Epidermal melanocyte (primary cell): Measurements from ENCODE around the gene SLC6A7.

Experiments used
- DNase-seq: peaks from one replicate; pipeline ENCODE4 v3.0.0; 2011; ENCODE audit warnings: low spot score; ENCODE audit not compliant: insufficient read length

SLC6A7 gene

DNA sequence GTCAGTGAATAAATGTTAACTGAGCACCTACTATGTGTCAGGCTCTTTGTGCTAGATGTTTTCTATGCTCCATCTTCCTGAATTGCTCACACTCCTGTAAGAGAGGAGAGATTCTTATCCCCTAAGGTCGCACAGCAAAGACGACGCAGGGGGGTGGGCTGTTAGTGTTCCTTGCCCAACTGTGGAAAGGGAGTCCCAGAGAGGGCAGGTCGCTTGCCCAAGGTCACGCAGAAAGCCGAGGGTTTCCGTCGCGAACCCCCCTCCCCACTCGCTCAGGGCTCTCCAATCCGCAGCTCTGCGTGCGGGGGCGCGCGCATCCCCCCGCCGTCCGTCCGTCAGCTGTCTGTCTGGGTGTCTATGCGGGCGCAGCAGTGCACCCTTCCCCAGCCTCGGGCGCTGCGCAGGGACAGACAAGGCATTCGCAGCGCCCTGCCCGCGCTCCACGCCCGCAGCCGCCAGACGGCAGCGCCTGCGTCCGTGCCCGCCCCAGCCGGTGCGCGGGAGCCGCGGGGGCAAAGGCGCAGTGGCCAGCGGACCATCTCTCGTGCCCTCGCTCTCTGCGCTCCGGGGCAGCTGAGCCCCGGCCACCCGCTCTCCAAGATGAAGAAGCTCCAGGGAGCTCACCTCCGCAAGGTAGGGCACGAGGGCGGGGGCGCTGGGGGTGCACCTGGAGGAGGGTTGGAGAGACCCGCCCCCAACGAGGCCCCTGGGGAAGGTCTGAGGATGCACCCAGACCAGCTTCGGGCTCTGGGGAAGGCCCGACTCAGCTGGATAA is at the start of gene SLC6A7:
TSS of gene SLC6A7 (plus strand) at position 335 of the 775 bp plus-strand sequence. CDS start at position 601, 266 bp downstream.
- DNase-seq = no peak

DNA sequence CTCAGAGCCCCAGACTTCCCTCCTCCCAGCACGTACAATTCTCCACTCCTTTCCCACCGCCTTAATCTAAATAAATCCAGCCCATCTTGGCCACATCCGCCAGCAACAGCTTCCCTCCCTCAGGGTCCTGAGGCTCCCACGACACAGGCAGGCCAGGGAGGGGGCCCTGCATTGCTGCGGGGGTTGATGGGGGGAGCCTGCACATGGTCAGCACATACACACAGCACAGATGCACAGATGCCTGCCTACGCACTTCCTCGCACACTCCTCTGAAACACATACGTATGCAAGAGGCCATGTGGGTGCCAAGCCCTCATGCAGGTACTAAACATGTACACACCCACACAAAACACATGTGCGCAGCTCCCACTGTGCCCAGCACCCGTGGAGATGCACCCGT is 49.0 kb upstream of the SLC6A7 start:
- DNase-seq = no peak

DNA sequence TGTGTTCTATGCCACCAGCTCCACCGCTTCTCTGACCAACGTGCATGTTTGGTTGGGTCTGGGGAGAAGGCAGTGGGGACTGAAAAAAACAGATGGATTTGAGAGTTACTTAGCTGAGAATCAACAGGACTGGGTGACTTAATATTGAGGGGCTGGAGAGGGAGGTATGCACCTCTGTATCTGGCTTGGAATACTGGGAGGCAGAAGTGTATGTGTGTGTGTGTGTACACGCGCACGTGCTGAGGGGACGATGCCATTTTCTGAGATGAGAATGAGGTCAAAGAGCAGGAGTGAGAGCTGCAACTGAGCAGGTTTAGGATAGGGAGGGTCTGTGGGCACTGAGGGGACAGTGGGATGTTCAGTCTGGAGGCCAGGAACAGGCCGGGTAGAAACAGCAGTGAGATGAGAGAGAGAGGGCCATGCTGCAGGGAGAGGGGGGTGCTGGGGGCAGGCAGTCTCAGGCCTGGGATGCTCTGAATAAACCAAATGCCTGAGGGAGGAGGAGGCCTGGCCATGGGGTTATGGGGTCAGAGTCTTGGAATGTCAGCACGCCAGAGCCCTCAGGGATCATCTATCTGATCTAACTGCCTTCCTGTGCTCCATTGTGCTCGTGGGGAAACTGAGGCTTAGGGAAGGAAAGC is 48.2 kb upstream of the SLC6A7 start:
- no peak for DNase-seq

DNA sequence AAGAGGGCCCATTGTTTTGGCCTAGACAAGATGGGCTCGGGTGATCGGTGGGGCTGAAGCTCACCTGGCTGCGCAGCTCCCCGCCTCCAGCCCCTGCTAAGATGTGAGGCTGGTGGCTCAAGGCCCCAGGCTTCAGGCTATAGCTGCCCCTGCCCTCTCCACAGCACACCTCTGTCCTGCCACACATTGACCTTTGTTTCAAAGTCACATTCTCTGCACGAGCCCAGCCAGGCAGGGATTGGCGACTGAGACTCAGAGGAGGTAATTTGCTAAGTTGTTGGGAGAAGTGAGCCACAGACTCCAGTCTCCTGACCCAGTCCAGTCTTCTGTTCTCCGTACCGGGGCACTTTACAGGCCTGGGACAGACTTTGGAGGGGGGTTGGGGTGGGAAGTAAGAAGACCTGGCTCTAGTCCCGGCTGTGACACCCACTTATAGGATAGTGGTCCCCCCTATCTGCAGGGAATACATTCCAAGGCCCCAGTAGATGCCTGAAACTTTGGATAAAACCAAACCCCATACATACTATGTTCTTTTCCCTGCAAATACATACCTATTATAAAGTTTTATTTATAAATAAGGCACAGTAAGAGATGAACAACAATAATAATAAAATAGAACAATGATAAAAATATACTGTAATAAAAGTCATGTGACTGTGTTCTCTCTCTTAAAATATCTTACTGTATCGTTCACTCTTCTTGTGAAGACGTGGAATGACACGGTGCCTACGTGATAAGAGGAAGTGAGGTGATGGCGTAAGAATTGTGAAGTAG is 47.5 kb upstream of the SLC6A7 start:
- DNase-seq = no peak

DNA sequence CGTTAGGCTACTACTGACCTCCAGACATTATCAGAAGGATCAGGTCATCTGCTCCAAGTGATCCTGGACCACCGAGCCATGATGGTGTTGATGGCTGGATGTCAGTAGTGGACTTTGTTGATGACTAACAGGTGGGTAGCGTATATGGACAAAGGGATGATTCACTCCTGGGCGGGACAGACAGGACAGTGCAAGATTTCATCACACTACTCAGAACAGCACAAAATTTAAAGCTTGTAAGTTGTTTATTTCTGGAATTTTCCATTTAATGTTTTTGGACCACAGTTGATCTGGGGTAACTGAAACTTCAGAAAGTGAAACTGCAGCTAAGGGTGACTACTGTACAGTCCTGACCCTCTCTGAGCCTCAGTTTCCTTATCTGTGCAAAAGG is 46.9 kb upstream of the SLC6A7 start:
- no peak for DNase-seq

DNA sequence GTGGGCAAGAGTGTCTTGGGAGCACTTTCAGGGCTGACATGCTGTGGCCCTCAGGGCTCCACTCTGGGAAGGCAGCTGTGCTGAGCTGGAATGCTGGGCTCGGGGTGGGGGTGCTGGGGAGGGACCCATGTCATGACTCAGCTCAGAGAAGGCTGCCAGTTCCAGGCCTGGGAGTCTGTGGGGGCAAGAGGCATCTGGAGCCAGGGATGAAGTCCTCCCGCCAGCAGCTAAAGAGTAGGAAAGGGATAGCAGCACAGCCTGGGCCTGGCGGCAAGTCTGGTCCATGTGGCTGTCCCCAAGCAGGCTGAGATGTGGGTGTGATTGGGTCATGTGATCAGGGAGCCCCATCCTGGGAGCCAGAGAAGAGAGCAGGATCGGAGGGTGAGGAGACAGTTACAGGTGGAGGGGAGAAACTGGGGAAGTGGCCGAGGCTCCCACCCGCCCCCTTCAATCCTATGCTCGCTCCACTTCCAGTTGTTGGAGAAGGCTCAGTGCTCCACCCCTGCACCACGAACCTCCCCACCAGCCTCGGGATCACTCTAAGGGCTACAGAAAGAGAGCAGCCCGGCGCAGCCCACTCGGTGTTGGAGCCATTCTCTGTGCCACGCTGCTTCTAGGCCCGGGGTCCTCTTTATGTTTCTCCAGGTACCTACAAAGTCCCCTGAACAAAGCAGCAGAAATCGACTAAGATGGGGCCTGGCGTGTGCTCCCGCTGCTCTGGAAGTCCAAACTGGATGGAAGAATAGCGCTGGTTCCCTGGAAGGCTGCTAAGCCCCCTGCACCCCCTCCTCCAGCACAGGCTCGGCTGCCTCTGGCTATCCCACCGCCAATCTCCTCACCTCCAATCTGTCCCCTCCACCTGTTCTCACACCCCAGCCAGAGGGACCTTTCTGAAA is 46.3 kb upstream of the SLC6A7 start:
- DNase-seq = no peak

DNA sequence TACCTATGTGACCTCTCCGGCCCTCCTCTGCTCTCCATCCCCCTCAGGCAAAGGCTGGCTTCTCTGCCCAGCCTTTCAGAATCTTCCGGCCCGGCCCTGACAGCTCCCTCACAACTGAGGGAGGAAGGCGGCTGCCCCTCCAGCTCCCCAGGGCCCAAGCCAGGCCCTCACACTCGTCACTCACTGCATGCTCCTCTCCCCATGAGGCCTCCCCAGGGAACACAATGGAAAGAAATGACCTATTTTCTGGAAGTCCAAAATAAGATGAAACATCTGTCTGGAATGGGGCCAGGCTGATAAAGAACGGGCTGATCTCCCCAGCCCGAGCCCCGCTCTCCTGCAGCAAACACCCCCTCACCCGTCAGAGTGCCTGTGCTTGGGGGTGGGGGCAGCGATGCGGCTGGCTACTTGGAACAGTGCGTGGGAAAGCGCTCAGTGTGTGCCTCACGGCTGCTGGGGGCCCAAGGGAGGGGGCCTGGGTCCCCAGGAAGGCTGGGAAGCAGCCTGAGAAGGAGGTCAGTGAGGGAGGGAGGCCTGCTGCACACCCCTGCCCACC is 45.5 kb upstream of the SLC6A7 start:
- DNase-seq = no peak

DNA sequence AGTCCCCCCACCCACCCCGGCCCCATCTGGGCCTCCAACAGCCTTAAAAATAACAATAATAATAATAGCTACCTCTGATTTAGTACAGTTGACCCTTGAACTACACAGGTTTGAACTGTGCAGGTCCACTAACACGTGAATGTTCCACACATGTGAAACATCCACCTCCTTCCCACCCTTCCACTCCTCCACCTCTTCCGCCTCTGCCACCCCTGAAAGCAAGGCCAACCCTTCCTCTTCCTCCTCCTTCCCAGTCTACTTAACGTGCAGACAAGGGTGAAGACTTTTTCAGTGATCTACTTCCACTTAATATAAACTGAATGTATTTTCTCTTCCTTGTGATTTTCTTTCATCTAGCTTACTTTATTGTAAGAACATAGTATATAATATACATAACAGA is 45.0 kb upstream of the SLC6A7 start:
- no peak for DNase-seq

DNA sequence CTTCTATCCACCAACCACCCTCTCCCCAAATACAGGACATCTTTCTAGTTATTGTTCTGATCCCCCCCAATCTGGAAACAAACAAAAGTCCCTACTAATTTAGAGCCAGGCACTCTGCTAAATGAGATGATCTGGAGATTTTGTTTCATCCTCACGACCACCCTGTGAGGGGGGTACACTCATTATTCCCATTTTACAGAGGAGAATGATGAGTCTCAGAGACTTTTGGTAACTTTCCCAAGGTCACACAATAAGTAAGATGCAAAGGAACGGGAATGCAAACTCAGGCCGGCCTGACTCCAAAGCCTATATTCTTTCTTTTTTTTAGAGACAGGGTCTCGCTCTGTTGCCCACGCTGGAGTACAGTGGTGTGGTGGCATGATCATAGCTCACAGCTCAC is 43.6 kb upstream of the SLC6A7 start:
- no peak for DNase-seq

DNA sequence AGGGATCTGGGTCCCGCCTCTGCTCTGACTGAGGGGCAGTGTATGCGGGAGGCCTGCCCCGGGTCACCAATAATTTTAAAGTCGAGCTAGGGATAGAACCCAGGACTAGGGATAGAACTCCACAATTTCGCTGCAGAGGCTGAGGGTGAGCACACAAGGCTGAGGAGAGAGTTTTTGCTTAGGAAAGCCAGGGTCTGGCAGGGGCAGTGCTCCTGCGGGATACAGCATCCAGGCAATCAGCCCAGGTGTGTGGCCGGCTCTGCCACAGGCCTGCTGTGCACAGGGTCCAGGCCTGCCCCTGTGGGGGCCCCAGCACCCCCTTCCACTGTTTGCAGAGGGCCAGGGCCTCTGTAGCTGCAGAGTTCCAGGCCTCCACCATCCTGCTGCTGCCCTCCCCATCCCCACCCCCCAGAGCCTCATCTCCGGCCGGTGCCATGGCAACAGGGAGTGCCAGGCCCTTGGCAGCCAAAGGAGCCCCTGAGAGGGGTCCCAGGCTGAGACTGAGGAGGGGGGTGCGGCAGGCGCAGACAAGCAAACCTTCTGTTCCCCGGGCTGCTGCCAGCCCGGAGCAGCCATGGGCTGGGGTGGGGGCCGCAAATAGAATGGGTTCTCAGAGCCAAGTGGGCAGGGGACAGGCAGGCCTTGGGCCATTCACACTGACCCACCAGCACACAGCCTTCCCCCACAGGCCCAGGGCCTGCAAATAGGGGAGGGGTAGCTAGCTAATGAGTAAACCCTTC is 42.8 kb upstream of the SLC6A7 start:
- no peak for DNase-seq

DNA sequence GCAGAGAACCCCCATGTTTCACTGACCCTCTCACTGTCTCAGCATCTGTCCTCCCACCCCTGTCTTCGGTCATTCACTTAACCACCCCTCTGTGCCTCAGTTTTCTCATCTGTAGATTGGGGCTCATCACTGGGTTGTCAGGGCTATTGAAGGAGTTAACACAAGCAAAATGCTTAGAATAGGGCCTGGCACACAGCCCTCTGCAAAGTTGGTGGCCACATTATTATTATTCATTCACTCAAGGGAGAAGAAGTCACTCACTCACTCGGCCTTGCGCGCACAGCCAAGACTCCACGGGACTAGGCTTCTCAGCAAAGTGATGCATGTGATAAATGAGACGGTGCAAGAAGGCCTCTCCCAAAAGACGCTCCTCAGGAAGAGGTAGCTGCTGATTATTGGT is 42.2 kb upstream of the SLC6A7 start:
- DNase-seq = no peak

DNA sequence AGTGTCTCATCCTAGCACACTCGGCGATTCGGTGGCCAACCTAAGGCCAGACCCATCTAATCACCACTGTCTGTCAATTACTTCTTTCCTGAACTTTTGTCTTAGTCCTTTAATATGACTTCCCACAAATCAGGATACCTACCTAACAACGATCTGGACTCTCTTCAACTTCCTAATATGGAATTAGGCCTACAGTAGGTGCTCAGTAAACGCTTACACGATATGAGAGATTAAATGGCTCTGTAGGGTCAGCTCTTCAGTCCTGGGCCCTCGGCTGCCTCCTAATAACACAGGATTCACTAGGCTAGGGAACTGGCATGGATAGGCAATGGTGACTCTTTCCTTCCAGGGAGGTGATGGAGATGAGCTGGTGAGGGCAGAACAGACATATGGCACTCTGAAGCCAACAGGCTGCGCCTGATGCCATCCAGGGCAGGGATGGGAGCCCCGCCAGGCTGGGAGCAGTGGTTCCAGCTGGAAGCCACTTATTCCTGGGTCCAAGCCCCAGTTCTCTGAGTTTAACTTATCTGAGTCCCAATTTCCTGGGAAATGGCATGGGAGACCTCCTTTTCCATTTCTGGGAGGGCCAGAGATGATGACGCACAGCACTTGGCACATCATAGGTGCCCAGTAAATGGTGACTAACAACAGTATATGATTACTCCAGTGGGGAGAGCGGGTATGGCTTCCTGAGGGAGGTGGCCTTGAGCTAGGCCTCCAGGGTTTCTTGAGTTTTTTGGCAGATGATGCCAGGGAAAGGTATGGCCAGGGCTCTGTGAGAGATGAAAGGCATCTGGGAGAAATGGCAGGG is 41.5 kb upstream of the SLC6A7 start:
- DNase-seq = no peak

DNA sequence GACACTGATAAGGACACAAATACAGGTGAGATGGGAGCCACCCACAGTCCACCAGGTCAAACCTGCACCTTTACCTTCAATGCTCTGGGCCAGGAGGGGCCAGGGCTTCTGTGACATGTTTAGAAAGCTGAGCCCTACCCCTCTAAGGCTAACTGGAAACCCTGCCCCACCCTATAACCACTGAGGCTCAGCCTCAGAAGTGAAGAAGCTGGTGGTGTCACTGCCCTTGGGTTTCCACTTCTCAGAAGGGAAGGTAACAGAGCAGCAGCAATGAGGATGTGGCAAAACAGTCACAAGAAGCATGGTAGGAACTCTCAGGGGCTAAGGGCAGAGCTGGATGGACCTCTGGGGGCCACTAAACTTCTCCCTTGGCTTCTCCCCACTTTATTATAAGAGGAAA is 40.2 kb upstream of the SLC6A7 start:
- no peak for DNase-seq

DNA sequence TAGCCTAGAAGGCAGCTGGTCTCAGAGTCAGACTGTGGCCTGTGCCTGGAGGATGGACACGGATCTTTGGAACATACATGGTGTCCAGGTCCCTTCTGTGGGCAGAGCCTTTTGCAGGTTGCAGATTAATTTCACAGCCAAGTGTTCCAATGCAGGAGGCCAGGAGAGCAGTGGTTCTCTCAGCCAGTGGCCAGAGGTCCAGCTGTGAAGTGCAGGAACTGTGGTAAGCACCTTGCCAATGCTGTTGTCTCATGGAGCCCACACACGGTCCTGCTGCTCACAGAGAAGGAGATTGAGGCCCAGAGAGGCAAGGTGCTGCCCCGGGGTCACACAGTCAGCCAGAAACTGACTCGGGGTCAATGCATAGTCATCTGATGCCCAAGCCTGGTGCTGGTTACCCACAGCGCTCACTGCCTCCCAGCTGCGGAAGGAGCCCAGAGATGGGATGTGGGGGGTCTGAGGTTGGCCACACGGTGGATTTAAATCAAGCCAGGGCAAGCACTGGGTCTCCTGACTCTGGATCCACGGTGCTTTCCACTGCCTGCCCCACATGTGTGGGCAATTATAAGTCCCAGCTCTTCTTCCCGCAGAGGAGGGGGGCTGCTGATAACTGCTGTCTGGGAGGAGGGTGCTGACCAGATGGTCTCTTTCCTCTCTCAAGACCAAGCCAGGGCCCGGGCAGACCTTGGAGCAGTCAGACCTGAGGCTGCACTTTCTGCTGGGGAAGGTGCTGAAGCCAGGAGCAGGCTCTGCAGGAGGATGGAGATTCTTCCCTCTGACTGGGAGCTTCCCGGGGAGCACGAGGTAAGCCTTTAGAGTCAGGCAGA is 37.0 kb upstream of the SLC6A7 start:
- no peak for DNase-seq

DNA sequence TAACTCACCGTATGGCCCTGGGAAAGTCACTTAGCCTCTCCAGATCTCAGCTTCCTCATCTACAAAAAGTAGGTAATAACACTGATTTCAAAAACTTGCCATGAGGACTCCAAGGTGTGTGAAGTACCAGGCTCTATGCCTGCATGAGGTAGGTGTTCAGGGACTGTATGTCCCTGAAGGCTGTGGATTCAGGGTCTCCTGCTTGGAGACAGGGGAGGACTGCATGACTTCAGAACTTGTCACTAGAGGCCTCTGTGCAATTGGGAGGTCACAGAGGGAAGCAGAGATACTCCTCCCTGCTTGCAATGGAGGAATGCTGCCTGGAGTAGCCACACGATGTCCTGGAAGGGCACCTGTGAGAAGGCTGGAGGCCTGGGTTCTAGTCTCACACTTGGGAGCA is 36.4 kb upstream of the SLC6A7 start:
- no peak for DNase-seq

DNA sequence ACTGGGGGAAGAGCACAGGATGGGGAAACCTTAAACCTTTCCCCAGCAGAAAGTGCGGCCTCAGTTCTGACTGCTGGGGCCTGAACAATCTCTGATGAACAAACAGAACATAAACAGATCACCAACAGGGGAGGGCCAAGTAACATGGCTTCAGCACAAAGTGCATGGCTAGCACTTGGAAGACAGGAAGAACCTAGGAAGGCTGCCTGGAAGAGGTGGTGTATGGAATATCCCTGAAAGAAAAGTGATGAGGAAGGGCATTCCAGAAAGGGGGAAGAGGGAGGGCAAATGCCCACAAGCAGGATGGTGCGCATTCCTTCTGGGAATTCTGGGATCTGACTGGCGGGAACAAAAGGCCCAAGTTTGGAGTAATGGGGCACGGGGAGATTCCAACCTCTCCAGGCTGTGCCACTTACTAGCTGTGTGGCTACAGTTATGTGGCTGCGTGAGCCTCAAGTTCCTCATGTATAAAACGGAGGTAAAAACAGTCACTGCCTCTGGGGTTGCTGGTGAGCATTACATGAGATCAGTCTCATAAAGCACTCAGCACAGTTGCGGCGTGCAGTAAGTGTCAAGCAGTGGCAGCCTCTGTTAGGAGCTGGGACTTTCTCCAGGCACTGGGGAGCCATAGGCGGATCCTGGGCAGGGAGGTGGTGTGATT is 35.8 kb upstream of the SLC6A7 start:
- DNase-seq = no peak

DNA sequence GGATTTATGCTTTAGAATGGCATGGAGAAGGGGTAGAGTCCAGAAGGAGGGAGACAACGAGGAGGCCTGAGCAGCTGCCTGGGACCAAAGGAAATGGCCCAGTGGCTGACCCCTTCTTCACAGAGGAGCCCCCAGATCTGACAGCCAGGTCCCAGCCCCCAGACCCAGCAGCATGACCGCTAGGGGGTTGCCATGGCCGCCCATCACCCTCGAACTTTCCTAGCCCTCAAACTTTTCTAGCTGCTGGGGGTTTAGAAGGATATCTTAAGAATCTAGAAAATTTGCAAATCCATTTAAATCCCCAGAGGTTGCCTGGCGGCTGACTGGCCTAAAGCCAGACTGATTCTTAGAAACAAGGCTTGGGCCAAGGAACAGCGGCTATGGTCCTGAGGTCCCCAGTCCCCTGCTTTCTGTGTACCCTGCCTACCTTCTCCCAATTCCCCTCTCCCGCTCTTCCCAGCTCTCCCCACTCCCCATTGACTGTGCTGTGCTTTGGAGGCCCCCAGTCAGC is 35.2 kb upstream of the SLC6A7 start:
- no peak for DNase-seq
